ENCODE results near the gene ASB3. TPM values are rescaled to one million over a fixed set of nuclear protein-coding genes. Genes with fewer than 3 reads are reported as not detected.

The ASB3 gene
- total and polyA plus RNA-seq, 9 of the 15 experiments (the other 6 are each of a cell fraction or from before 2014, with no cell fraction given) = 13.6 to 35.3 (median 18.7) TPM

DNA sequence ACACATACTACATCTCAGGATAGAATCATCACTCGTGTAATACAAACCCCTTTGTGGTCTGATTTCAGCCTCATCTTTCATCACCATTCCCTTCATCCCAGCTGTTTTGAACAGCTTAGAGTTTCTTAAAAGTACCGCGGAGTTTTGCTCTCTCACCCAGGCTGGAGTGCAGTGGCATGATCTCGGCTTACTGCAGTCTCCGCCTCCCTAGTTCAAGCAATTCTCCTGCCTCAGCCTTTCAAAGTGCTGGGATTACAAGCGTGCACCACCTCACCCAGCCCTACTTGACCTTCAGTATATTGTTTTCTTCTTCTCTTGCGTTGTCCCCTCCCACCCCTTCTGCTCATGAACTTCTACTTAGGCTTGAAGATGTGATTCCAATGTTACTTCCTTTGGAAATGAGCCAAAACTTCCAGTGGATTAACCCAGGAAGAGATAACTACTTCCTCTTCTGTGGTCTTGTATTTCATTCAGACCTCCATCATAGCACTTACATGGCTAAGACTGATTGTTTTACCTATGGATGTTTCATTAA, 15.9 kb upstream of the ASB3 start:
- intact Hi-C loops (cut with micrococcal nuclease) = no loop called here
- ChIA-PET CTCF (ENCODE audit: low intra/inter-chr PET ratio) (no interaction called here), POLR2A (no interaction called here)
- WGBS (ENCODE audit: insufficient coverage, low coverage, missing lambda C conversion rate) = 63% methylated on average over 7 of the region's 7 CpGs
- H3K9me1 ChIP-seq (ENCODE audit: control insufficient read depth, insufficient read depth, low read length) = no peaks in the 10 kb centered on the region
- no peaks in the 10 kb centered on the region for H3K9me3 ChIP-seq (replicated peaks; ENCODE audit: control insufficient read depth, insufficient read depth, low read depth, low read length)
- DNase-seq (ENCODE audit: extremely low read depth in 1 of 4, low spot score in 3 of 4) (no peak), FAIRE-seq (peak; percentile 63), ATAC-seq (no peak)
- H3K27me3 ChIP-seq (ENCODE audit: control insufficient read depth in 2 of 2, insufficient read depth in 2 of 2, low read length in 2 of 2) = no peaks in the 10 kb centered on the region
- no peak overlapping the region for H3K27ac ChIP-seq (ENCODE audit: extremely low read depth, low read depth, low read length)
- H3K79me2 ChIP-seq (ENCODE audit: control insufficient read depth, insufficient read depth, low read length) = no peaks in the 10 kb centered on the region
- in situ Hi-C loops (cut with MboI) = no loop called here
- H3K36me3 ChIP-seq (ENCODE audit: control insufficient read depth, insufficient read depth, low read length) = peaks cover 77% of the 10 kb centered on the region
- TF ChIP-seq GTF2A2 (tag; IDR thresholded peaks at IDR 0.05) (no peak), ZNF408 (CRISPR knock-in tag; IDR thresholded peaks at IDR 0.05; ENCODE audit: low read depth) (no peak), HNRNPH1 (optimal IDR thresholded peaks at IDR 0.05; ENCODE audit: low read depth, low read length) (no peak), ARID2 (IDR thresholded peaks at IDR 0.05) (no peak), POLR2A (conservative IDR thresholded peaks at IDR 0.05) (no peak), NFIC (IDR thresholded peaks at IDR 0.05) (peak; percentile 65)
- H3K4me1 ChIP-seq (replicated peaks in 1 of 2; ENCODE audit: control insufficient read depth in 2 of 2, insufficient read depth in 2 of 2, low read length in 2 of 2) = no peaks in the 10 kb centered on the region
- H3K4me3 ChIP-seq = no peak overlapping the region
- H2AFZ ChIP-seq (ENCODE audit: low read depth, low read length) = no peak overlapping the region
- H3K9ac ChIP-seq (ENCODE audit: insufficient read depth in 1 of 2, low read depth in 2 of 2, low read length in 2 of 2) = no peak overlapping the region
- H4K20me1 ChIP-seq (replicated peaks; ENCODE audit: control insufficient read depth, insufficient read depth, low read length) = no peaks in the 10 kb centered on the region
- no peak overlapping the region for H3K4me2 ChIP-seq (ENCODE audit: insufficient read depth, low read length)
- no TSS peak for BruUV-seq (replicated peaks)

DNA sequence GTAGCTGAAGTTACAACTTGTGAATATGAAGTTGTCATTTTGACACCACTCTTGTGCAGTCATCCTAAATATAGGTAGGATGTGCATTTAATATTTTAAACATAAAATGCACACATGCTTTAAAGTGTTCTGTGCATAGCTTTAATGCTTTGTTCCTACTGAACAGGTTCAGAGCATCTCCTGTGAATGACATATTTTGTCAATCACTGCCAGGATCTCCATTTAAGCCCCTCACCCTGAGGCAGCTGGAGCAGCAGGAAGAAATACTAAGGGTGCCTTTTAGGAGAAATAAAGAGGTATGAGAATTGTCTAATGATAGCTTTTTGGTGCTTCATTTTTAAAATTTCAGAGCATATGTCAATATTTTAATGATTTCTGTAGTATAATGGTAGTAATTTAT, 14.8 kb upstream of the ASB3 start:
- ATAC-seq (no peak), FAIRE-seq (no peak), DNase-seq (ENCODE audit: extremely low read depth in 1 of 4, low spot score in 3 of 4) (no peak)
- ChIA-PET CTCF (ENCODE audit: low intra/inter-chr PET ratio) (no interaction called here), POLR2A (interaction anchor here (1.3 kb wide), 1 partner anchor 240 kb away, joined by 3 read pairs; no protein-coding TSS in a partner anchor)
- Histone ChIP-seq H4K20me1 (replicated peaks; ENCODE audit: control insufficient read depth, insufficient read depth, low read length) (no peaks in the 10 kb centered on the region), H3K79me2 (ENCODE audit: control insufficient read depth, insufficient read depth, low read length) (no peaks in the 10 kb centered on the region), H3K4me1 (replicated peaks in 1 of 2; ENCODE audit: control insufficient read depth in 2 of 2, insufficient read depth in 2 of 2, low read length in 2 of 2) (no peaks in the 10 kb centered on the region), H3K4me2 (ENCODE audit: insufficient read depth, low read length) (no peak overlapping the region), H2AFZ (ENCODE audit: low read depth, low read length) (no peak overlapping the region), H3K9me3 (replicated peaks; ENCODE audit: control insufficient read depth, insufficient read depth, low read depth, low read length) (no peaks in the 10 kb centered on the region), H3K9ac (ENCODE audit: insufficient read depth in 1 of 2, low read depth in 2 of 2, low read length in 2 of 2) (no peak overlapping the region), H3K36me3 (ENCODE audit: control insufficient read depth, insufficient read depth, low read length) (peaks cover 69% of the 10 kb centered on the region), H3K27ac (ENCODE audit: extremely low read depth, low read depth, low read length) (no peak overlapping the region), H3K9me1 (ENCODE audit: control insufficient read depth, insufficient read depth, low read length) (no peaks in the 10 kb centered on the region), H3K27me3 (ENCODE audit: control insufficient read depth in 2 of 2, insufficient read depth in 2 of 2, low read length in 2 of 2) (no peaks in the 10 kb centered on the region), H3K4me3 (no peak overlapping the region)
- no peak for TF ChIP-seq ETV1 (tag; conservative IDR thresholded peaks at IDR 0.05; ENCODE audit: low read depth)
- TF ChIP-seq, protein P1, sequence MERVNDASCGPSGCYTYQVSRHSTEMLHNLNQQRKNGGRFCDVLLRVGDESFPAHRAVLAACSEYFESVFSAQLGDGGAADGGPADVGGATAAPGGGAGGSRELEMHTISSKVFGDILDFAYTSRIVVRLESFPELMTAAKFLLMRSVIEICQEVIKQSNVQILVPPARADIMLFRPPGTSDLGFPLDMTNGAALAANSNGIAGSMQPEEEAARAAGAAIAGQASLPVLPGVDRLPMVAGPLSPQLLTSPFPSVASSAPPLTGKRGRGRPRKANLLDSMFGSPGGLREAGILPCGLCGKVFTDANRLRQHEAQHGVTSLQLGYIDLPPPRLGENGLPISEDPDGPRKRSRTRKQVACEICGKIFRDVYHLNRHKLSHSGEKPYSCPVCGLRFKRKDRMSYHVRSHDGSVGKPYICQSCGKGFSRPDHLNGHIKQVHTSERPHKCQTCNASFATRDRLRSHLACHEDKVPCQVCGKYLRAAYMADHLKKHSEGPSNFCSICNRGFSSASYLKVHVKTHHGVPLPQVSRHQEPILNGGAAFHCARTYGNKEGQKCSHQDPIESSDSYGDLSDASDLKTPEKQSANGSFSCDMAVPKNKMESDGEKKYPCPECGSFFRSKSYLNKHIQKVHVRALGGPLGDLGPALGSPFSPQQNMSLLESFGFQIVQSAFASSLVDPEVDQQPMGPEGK (CRISPR knock-in tag; IDR thresholded peaks at IDR 0.05; ENCODE audit: borderline replicate concordance) = no peak
- TF ChIP-seq, protein P2, sequence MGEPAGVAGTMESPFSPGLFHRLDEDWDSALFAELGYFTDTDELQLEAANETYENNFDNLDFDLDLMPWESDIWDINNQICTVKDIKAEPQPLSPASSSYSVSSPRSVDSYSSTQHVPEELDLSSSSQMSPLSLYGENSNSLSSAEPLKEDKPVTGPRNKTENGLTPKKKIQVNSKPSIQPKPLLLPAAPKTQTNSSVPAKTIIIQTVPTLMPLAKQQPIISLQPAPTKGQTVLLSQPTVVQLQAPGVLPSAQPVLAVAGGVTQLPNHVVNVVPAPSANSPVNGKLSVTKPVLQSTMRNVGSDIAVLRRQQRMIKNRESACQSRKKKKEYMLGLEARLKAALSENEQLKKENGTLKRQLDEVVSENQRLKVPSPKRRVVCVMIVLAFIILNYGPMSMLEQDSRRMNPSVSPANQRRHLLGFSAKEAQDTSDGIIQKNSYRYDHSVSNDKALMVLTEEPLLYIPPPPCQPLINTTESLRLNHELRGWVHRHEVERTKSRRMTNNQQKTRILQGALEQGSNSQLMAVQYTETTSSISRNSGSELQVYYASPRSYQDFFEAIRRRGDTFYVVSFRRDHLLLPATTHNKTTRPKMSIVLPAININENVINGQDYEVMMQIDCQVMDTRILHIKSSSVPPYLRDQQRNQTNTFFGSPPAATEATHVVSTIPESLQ (CRISPR knock-in tag; IDR thresholded peaks at IDR 0.05) = no peak
- TF ChIP-seq KDM1A (IDR thresholded peaks at IDR 0.05) = no peak
- intact Hi-C loops (cut with micrococcal nuclease) (no loop called here), in situ Hi-C loops (cut with MboI) (no loop called here)
- BruUV-seq (replicated peaks) = no TSS peak
